HCT116 (cell line): Measurements from ENCODE around the gene SUN2. TPM values are rescaled to one million over a fixed set of nuclear protein-coding genes. Genes with fewer than 3 reads are reported as not detected.

Experiments used
- ATAC-seq: fragments of 200-7000 bp; cut with Tn5 transposase; 2 replicates; pipeline ENCODE4 v1.9.1; 2020; ENCODE audit warnings: mild to moderate bottlenecking, moderate library complexity
- BruUV-seq: library from RNA; stranded (reverse); fragments of 400-500 nt; replicated peaks from 2 replicates; lab custom pipeline; 2021; lab: Mats Ljungman, UMichigan
- CTCF ChIA-PET: fragments of 300-600 bp; sonication (Branson Sonifier 250); formaldehyde crosslinking; loops from one replicate; lab custom pipeline; 2021; ENCODE audit warnings: antibody characterized with exemption; lab: Charles Lee
- POLR2A ChIA-PET: fragments of 300-600, 350-600 bp; sonication (Branson Sonifier 250); formaldehyde crosslinking; loops from one replicate; lab custom pipeline; 2021; ENCODE audit warnings: antibody characterized with exemption; lab: Charles Lee
- RAD21 ChIA-PET, 2 experiments: fragments of 300-600 bp; sonication (Branson Sonifier 250); formaldehyde crosslinking; loops; one replicate each; lab custom pipeline; 2023; ENCODE audit warnings: low total read pairs in 2 of 2; ENCODE audit not compliant: uncharacterized antibody in 2 of 2, unreplicated experiment in 2 of 2, low non-redundant PET in 1 of 2; lab: Charles Lee
- DNase-seq: peaks from one replicate; pipeline ENCODE4 v3.0.0-alpha.2; 2010; ENCODE audit warnings: low read depth, low spot score
- H2AFZ ChIP-seq: fragments of 200-600 bp; shearing (Covaris generic), sonication (generic); 2 replicates; pipeline ENCODE4 v1.6.1; 2017; ENCODE audit warnings: low read depth, mixed run types, mixed read lengths, antibody characterized with exemption, low read length; ENCODE audit not compliant: poor library complexity, severe bottlenecking
- H3K27ac ChIP-seq: 2 replicates; pipeline ENCODE4 v1.5.1; 2012; ENCODE audit warnings: low read depth, low read length
- H3K27me3 ChIP-seq: fragments of 200-600 bp; sonication (generic); 2 replicates; pipeline ENCODE4 v1.6.1; 2016; ENCODE audit warnings: mixed run types, low read length, mixed read lengths; ENCODE audit not compliant: insufficient read depth
- H3K36me3 ChIP-seq, 2 experiments: fragments of 200-500 bp in 1 of 2; fragments of 200-600 bp in 1 of 2; sonication (Bioruptor generic) in 1 of 2; sonication (generic) in 1 of 2; 2 replicates each; pipeline versions ENCODE4 v1.5.1 to v1.6.1; 2014 to 2016; ENCODE audit warnings: low read length in 2 of 2, inconsistent platforms in 1 of 2, mixed read lengths in 1 of 2, mixed run types in 1 of 2; ENCODE audit not compliant: insufficient read depth in 2 of 2, control insufficient read depth in 1 of 2
- H3K4me1 ChIP-seq, 2 experiments: fragments of 200-600 bp in 1 of 2; sonication (generic) in 1 of 2; 2 replicates each; pipeline versions ENCODE4 v1.5.1 to v1.6.1; 2012 to 2017; ENCODE audit warnings: low read length in 2 of 2, inconsistent platforms in 1 of 2, mild to moderate bottlenecking in 1 of 2, mixed read lengths in 1 of 2, mixed run types in 1 of 2, moderate library complexity in 1 of 2; ENCODE audit not compliant: insufficient read depth in 2 of 2, control insufficient read depth in 1 of 2
- H3K4me2 ChIP-seq: fragments of 200-600 bp; sonication (generic); 2 replicates; pipeline ENCODE4 v1.6.1; 2017; ENCODE audit warnings: mixed run types, low read length, mixed read lengths
- H3K4me3 ChIP-seq, 2 experiments: fragments of 200-600 bp in 1 of 2; sonication (generic) in 1 of 2; replicated peaks in 1 of 2; 2 replicates each; pipeline ENCODE4 v1.5.1; 2011 to 2016; ENCODE audit warnings: low read length in 2 of 2, control low read depth in 1 of 2, low read depth in 1 of 2, mild to moderate bottlenecking in 1 of 2, mixed read lengths in 1 of 2, mixed run types in 1 of 2
- H3K79me2 ChIP-seq: fragments of 200-600 bp; sonication (generic); 2 replicates; pipeline ENCODE4 v1.6.1; 2017; ENCODE audit warnings: mild to moderate bottlenecking, mixed run types, low read length, moderate library complexity, mixed read lengths; ENCODE audit not compliant: insufficient read depth
- H3K9ac ChIP-seq: fragments of 200-600 bp; sonication (generic); 2 replicates; pipeline ENCODE4 v1.6.1; 2016; ENCODE audit warnings: low read length, mixed read lengths
- H3K9me2 ChIP-seq: fragments of 200-600 bp; sonication (generic), shearing (Covaris generic); 2 replicates; pipeline ENCODE4 v1.6.1; 2017; ENCODE audit warnings: mixed run types, mild to moderate bottlenecking, moderate library complexity; ENCODE audit not compliant: insufficient read depth
- H3K9me3 ChIP-seq, 2 experiments: fragments of 200-500 bp in 1 of 2; fragments of 200-600 bp in 1 of 2; sonication (Bioruptor generic) in 1 of 2; sonication (generic) in 1 of 2; 2 replicates each; pipeline ENCODE4 v1.6.1; 2014 to 2017; ENCODE audit warnings: low read length in 2 of 2, mixed read lengths in 2 of 2, inconsistent platforms in 1 of 2, low read depth in 1 of 2, mild to moderate bottlenecking in 1 of 2, mixed run types in 1 of 2, moderate library complexity in 1 of 2; ENCODE audit not compliant: control insufficient read depth in 1 of 2, insufficient read depth in 1 of 2
- H4K20me1 ChIP-seq: fragments of 200-600 bp; sonication (generic), shearing (Covaris generic); 2 replicates; pipeline ENCODE4 v1.6.1; 2017; ENCODE audit warnings: mixed run types, mild to moderate bottlenecking, moderate library complexity; ENCODE audit not compliant: insufficient read depth
- ELF1 ChIP-seq: IDR thresholded peaks from 2 replicates; pipeline ENCODE4 v1.6.1; 2012; ENCODE audit warnings: low read depth, borderline replicate concordance
- JUND ChIP-seq: IDR thresholded peaks from 2 replicates; pipeline ENCODE4 v1.6.1; 2012
- POLR2AphosphoS5 ChIP-seq: IDR thresholded peaks from 2 replicates; pipeline ENCODE4 v1.6.1; 2011; ENCODE audit warnings: mild to moderate bottlenecking, low read depth, low read length, moderate library complexity
- SIN3A ChIP-seq: IDR thresholded peaks from 2 replicates; pipeline ENCODE4 v1.6.1; 2012; ENCODE audit warnings: low read depth
- SRF ChIP-seq: IDR thresholded peaks from 2 replicates; pipeline ENCODE4 v1.6.1; 2012; ENCODE audit warnings: low read depth
- TCF7L2 ChIP-seq: IDR thresholded peaks from 2 replicates; pipeline ENCODE4 v1.7.0; 2011; ENCODE audit warnings: borderline replicate concordance, inconsistent platforms; ENCODE audit not compliant: insufficient read depth, insufficient read length; ENCODE audit errors: extremely low read depth
- YY1 ChIP-seq: IDR thresholded peaks from 2 replicates; pipeline ENCODE4 v1.6.1; 2011; ENCODE audit warnings: low read length, low read depth, moderate library complexity, mild to moderate bottlenecking; ENCODE audit not compliant: insufficient replicate concordance; ENCODE audit errors: extremely low read depth
- ZNF274 ChIP-seq: fragments of 200-500 bp; sonication (Bioruptor generic); IDR thresholded peaks from 2 replicates; pipeline ENCODE4 v1.6.1; 2014; ENCODE audit warnings: mild to moderate bottlenecking, low read depth, low read length, inconsistent platforms
- intact Hi-C: fragments of 100-400 bp; cut with micrococcal nuclease; formaldehyde crosslinking; loops from 2 replicates; pipeline ENCODE4 v1.10.0; 2022
- total RNA-seq: library from RNA; stranded (reverse); gene quantifications from one replicate; pipeline ENCODE4 v1.2.1, GENCODE V29; 2021; ENCODE audit not compliant: unreplicated experiment

Gene SUN2
- total RNA-seq, 1 experiment from 2014 or later = 71.6 TPM

GRCh38 chr22:38737302-38738060 lies 18.3 kb downstream of the SUN2 start:
- H2AFZ ChIP-seq = no peak overlapping the region
- H3K4me3 ChIP-seq = no peak overlapping the region
- H3K4me1 ChIP-seq = peaks cover 0 to 4% of the 10 kb centered on the region in 2 experiments; a peak in 1 of 4 replicates
- no TSS peak for BruUV-seq
- no peak for ATAC-seq
- ChIA-PET RAD21 (no interaction called here), POLR2A (no interaction called here), CTCF (no interaction called here)
- H3K9ac ChIP-seq = no peak overlapping the region
- no peaks in the 10 kb centered on the region for H4K20me1 ChIP-seq
- H3K9me2 ChIP-seq = no peaks in the 10 kb centered on the region
- H3K79me2 ChIP-seq = no peaks in the 10 kb centered on the region
- no peak overlapping the region for H3K27ac ChIP-seq
- peaks cover 35% of the 10 kb centered on the region in 2 experiments; a peak in 3 of 4 replicates for H3K36me3 ChIP-seq
- intact Hi-C loops = no loop called here
- TF ChIP-seq ZNF274 (no peak), POLR2AphosphoS5 (0 out of 2 replicates have a peak, but pooled peaks have one; percentile 3)
- H3K9me3 ChIP-seq = no peaks in the 10 kb centered on the region
- DNase-seq = no peak
- no peaks in the 10 kb centered on the region for H3K27me3 ChIP-seq
- no peak overlapping the region for H3K4me2 ChIP-seq

DNA sequence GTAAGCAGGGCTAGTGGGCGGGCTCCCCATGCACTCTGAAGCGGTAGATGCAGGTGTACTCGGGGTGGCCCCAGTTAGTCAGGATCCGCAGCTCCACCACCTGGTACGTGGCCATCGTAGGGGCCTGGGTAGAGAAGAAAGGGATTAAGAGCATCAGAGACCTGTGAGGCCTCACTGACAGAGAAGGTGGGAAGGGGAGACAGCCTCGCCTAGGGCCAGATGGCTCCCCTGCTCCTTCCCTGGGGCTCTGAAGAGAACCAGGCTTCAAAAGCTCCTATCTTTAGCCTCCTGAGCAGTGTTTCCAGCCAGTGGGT lies 19.6 kb downstream of the SUN2 start:
- ChIA-PET RAD21 (no interaction called here), POLR2A (no interaction called here), CTCF (interaction anchor here (0.6 kb wide), 1 partner anchor 11 kb away, joined by 3 read pairs; no protein-coding TSS in a partner anchor)
- TF ChIP-seq TCF7L2 (no peak), SRF (no peak), JUND (no peak), ELF1 (no peak), SIN3A (no peak), YY1 (no peak)
- Histone ChIP-seq H3K36me3 (peaks cover 29 to 31% of the 10 kb centered on the region in 2 experiments; a peak in 3 of 4 replicates), H3K27ac (no peak overlapping the region; the same call in 1 of the 2 replicates), H3K79me2 (no peaks in the 10 kb centered on the region), H3K4me1 (peaks cover 0 to 4% of the 10 kb centered on the region in 2 experiments; a peak in 1 of 4 replicates), H3K9me3 (no peaks in the 10 kb centered on the region), H4K20me1 (no peaks in the 10 kb centered on the region), H3K4me3 (no peak overlapping the region), H2AFZ (no peak overlapping the region), H3K9me2 (no peaks in the 10 kb centered on the region), H3K4me2 (no peak overlapping the region), H3K9ac (no peak overlapping the region), H3K27me3 (no peaks in the 10 kb centered on the region)
- ATAC-seq = no peak
- intact Hi-C loops = no loop called here
- DNase-seq = no peak
- no TSS peak for BruUV-seq
